Measurements from ENCODE around the gene HEMGN. TPM values are rescaled to one million over a fixed set of nuclear protein-coding genes. Genes with fewer than 3 reads are reported as not detected.

HEMGN gene
- total and polyA plus RNA-seq, 10 of the 15 experiments (the other 5 are each of a cell fraction or from before 2014, with no cell fraction given), result 0.03 to 0.28 (median 0.09) TPM; not detected in 4

DNA sequence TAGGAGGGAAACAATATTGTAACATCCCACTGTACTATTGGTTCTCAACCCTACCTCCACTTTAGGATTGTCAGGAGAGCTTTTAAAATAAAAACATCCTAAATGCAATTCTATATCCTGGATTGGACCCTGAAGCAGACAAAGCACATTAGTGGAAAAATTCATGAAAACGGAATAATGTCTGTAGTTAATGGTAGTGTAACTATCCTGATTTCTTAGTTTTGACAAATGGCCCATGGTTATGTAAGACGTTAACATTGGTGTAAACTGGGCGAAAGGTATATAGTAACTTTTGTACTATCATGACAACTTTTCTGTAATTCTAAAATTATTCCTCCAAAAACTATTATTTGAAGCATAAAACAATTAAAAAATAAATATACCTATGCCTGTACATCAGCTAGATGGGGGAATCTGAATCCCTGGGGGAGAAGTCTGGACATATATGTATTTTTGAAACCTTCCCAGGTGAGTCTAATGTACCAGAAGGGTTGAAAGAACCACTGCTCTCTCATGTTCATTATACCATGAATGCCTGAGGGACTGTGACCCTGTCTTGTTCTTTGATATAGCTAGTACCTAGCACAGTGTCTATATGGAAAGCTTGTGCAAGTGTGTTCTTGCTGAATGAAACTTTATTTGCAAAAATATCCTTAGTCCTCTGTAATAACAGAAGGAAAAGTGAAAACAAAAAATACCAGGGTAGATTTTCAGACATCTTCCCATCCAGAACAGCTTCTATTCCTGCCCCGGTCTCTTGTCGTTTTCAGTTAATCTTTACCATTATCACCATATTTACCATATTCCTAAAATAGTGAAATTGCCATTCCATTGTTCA, 12.3 kb downstream of the HEMGN start:
- Histone ChIP-seq H3K27me3 (replicated peaks in 1 of 2; ENCODE audit: control insufficient read depth in 2 of 2, insufficient read depth in 2 of 2, low read length in 1 of 2) (no peaks in the 10 kb centered on the region), H3K4me2 (ENCODE audit: control insufficient read depth, insufficient read depth) (no peak overlapping the region), H3K9ac (ENCODE audit: control insufficient read depth, insufficient read depth, low read length) (no peak overlapping the region), H4K20me1 (ENCODE audit: control insufficient read depth, insufficient read depth) (no peaks in the 10 kb centered on the region), H3K36me3 (ENCODE audit: control insufficient read depth in 2 of 2, insufficient read depth in 2 of 2, low read length in 1 of 2) (no peaks in the 10 kb centered on the region), H3K4me1 (ENCODE audit: control insufficient read depth, insufficient read depth, low read length) (peaks cover 8% of the 10 kb centered on the region), H3K79me2 (ENCODE audit: control insufficient read depth, insufficient read depth, low read length) (peaks cover 5% of the 10 kb centered on the region), H2AFZ (ENCODE audit: control insufficient read depth, low read depth, low read length) (no peak overlapping the region), H3K4me3 (no peak overlapping the region), H3K9me3 (replicated peaks; ENCODE audit: control insufficient read depth, insufficient read depth, low read length) (no peaks in the 10 kb centered on the region), H3K27ac (ENCODE audit: control insufficient read depth, insufficient read depth) (no peak overlapping the region)
- intact Hi-C loops (cut with micrococcal nuclease; ENCODE audit: unreplicated experiment) (no loop called here), in situ Hi-C loops (cut with MboI) (no loop called here)
- CTCF ChIA-PET, result interaction anchor here (0.6 to 2.4 kb wide), 11 partner anchors 9 to 456 kb away, joined by 3 to 9 read pairs (median 3); no protein-coding TSS in a partner anchor
- TF ChIP-seq NR2C1 (IDR thresholded peaks at IDR 0.05) (no peak), KDM1A (IDR thresholded peaks at IDR 0.05; ENCODE audit: borderline replicate concordance) (no peak), MYB (IDR thresholded peaks at IDR 0.05; ENCODE audit: borderline replicate concordance, low read depth, low read length) (no peak), EED (IDR thresholded peaks at IDR 0.05; ENCODE audit: low read depth) (no peak), FOS (IDR thresholded peaks at IDR 0.05; ENCODE audit: borderline replicate concordance, extremely low read depth, insufficient read length) (no peak), ZNF592 (IDR thresholded peaks at IDR 0.05) (no peak), HDAC6 (IDR thresholded peaks at IDR 0.05; ENCODE audit: unreplicated experiment) (no peak), MAX (IDR thresholded peaks at IDR 0.05; ENCODE audit: low read depth, low read length) (no peak), ZNF24 (IDR thresholded peaks at IDR 0.05) (no peak)
- TF ChIP-seq, protein P1, sequence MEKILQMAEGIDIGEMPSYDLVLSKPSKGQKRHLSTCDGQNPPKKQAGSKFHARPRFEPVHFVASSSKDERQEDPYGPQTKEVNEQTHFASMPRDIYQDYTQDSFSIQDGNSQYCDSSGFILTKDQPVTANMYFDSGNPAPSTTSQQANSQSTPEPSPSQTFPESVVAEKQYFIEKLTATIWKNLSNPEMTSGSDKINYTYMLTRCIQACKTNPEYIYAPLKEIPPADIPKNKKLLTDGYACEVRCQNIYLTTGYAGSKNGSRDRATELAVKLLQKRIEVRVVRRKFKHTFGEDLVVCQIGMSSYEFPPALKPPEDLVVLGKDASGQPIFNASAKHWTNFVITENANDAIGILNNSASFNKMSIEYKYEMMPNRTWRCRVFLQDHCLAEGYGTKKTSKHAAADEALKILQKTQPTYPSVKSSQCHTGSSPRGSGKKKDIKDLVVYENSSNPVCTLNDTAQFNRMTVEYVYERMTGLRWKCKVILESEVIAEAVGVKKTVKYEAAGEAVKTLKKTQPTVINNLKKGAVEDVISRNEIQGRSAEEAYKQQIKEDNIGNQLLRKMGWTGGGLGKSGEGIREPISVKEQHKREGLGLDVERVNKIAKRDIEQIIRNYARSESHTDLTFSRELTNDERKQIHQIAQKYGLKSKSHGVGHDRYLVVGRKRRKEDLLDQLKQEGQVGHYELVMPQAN (conservative IDR thresholded peaks at IDR 0.05), result no peak
- DNase-seq (ENCODE audit: low read depth, low spot score) (no peak), FAIRE-seq (no peak), ATAC-seq (no peak)
- SMC1A ChIA-PET (ENCODE audit: uncharacterized antibody, unreplicated experiment), result interaction anchor here (1.1 to 1.9 kb wide), 3 partner anchors 11 to 36 kb away, joined by 3 to 6 read pairs (median 4); no protein-coding TSS in a partner anchor
- POLR2A ChIA-PET, result interaction anchor here (0.6 to 0.8 kb wide), 2 partner anchors 22 to 306 kb away, joined by 4 read pairs; no protein-coding TSS in a partner anchor
- 9% methylated on average over 5 of the region's 5 CpGs for WGBS (ENCODE audit: insufficient coverage, insufficient replicate concordance, low lambda C conversion rate, missing lambda C conversion rate)
- no TSS peak for BruUV-seq (replicated peaks)
- RAD21 ChIA-PET (ENCODE audit: unreplicated experiment), result interaction anchor here (0.6 to 1.2 kb wide), 2 partner anchors 12 to 338 kb away, joined by 3 read pairs; no protein-coding TSS in a partner anchor

Measured in GM12878 (cell line).